COR-L47 (cell line): ENCODE results near the gene HMGB4.

Experiments used
- DNase-seq: peaks from one replicate; lab custom pipeline; 2025; lab: John Stamatoyannopoulos, UW

The HMGB4 gene

GRCh38 chr1:33863779-33864178, at the start of gene HMGB4:
Gene HMGB4 (plus strand): TSS chr1:33864079. CDS start chr1:33864192, 113 bp downstream.
- no peak for DNase-seq

- DNase-seq, result no peak
Observed at GRCh38 chr1:33814166-33814565, 49.7 kb upstream of the HMGB4 start.

GRCh38 chr1:33815061-33815460, 48.8 kb upstream of the HMGB4 start:
- no peak for DNase-seq

GRCh38 chr1:33818071-33818470, 45.8 kb upstream of the HMGB4 start:
- no peak for DNase-seq

- no peak for DNase-seq
Observed at GRCh38 chr1:33819290-33819912, 44.5 kb upstream of the HMGB4 start.

GRCh38 chr1:33819913-33820311, 44.0 kb upstream of the HMGB4 start:
- no peak for DNase-seq

- no peak for DNase-seq
Observed at GRCh38 chr1:33820804-33821203, 43.1 kb upstream of the HMGB4 start.

GRCh38 chr1:33821291-33821690, 42.6 kb upstream of the HMGB4 start:
- no peak for DNase-seq

GRCh38 chr1:33822396-33822795, 41.5 kb upstream of the HMGB4 start:
- no peak for DNase-seq

GRCh38 chr1:33823401-33823800, 40.5 kb upstream of the HMGB4 start:
- DNase-seq, result no peak

- DNase-seq, result no peak
Observed at GRCh38 chr1:33823830-33824229, 40.0 kb upstream of the HMGB4 start.

- DNase-seq, result no peak
Observed at GRCh38 chr1:33824321-33824720, 39.6 kb upstream of the HMGB4 start.

GRCh38 chr1:33824971-33825370, 38.9 kb upstream of the HMGB4 start:
- no peak for DNase-seq

GRCh38 chr1:33825506-33825905, 38.4 kb upstream of the HMGB4 start:
- DNase-seq, result no peak

- no peak for DNase-seq
Observed at GRCh38 chr1:33826311-33826710, 37.6 kb upstream of the HMGB4 start.

GRCh38 chr1:33826711-33827110, 37.2 kb upstream of the HMGB4 start:
- no peak for DNase-seq

GRCh38 chr1:33828059-33828458, 35.8 kb upstream of the HMGB4 start:
- DNase-seq, result no peak

GRCh38 chr1:33828654-33829053, 35.2 kb upstream of the HMGB4 start:
- DNase-seq, result no peak

GRCh38 chr1:33836911-33837310, 27.0 kb upstream of the HMGB4 start:
- no peak for DNase-seq

- no peak for DNase-seq
Observed at GRCh38 chr1:33837635-33838034, 26.2 kb upstream of the HMGB4 start.

GRCh38 chr1:33841494-33841893, 22.4 kb upstream of the HMGB4 start:
- no peak for DNase-seq

GRCh38 chr1:33842348-33842747, 21.5 kb upstream of the HMGB4 start:
- no peak for DNase-seq

GRCh38 chr1:33844166-33844565, 19.7 kb upstream of the HMGB4 start:
- no peak for DNase-seq

- DNase-seq, result no peak
Observed at GRCh38 chr1:33846861-33847260, 17.0 kb upstream of the HMGB4 start.
